NCI-H2107 (cell line): ENCODE data around the gene FSTL5.
"Not testable (repeated sequence)": the region's sequence is repeated elsewhere in the genome, so short reads cannot be mapped to it uniquely, and the experiment has no call there.

Experiments
- DNase-seq: peaks from one replicate; lab custom pipeline; 2025; lab: John Stamatoyannopoulos, UW

FSTL5 gene

GRCh38 chr4:162163892-162164759, at the start of gene FSTL5:
Gene FSTL5 (minus strand): TSS chr4:162164000. CDS start chr4:162111396, 52,604 bp downstream.
- DNase-seq, result peak; percentile 10

GRCh38 chr4:162209706-162210105, 45.9 kb upstream of the FSTL5 start:
- no peak for DNase-seq

GRCh38 chr4:162203478-162203877, 39.7 kb upstream of the FSTL5 start:
- not testable (repeated sequence) for DNase-seq

- no peak for DNase-seq
Observed at GRCh38 chr4:162201673-162202072, 37.9 kb upstream of the FSTL5 start.

- DNase-seq, result no peak
Observed at GRCh38 chr4:162170509-162170908, 6.7 kb upstream of the FSTL5 start.

GRCh38 chr4:162164906-162165510, 1.2 kb upstream of the FSTL5 start:
- no peak for DNase-seq

- no peak for DNase-seq
Observed at GRCh38 chr4:162162672-162163071, 1.1 kb downstream of the FSTL5 start.

GRCh38 chr4:162157241-162157640, 6.6 kb downstream of the FSTL5 start:
- DNase-seq, result no peak

GRCh38 chr4:162154862-162155540, 8.8 kb downstream of the FSTL5 start:
- no peak for DNase-seq

GRCh38 chr4:162151850-162152249, 11.9 kb downstream of the FSTL5 start:
- DNase-seq, result no peak

GRCh38 chr4:162151386-162151785, 12.4 kb downstream of the FSTL5 start:
- DNase-seq, result no peak

- DNase-seq, result no peak
Observed at GRCh38 chr4:162149644-162150043, 14.2 kb downstream of the FSTL5 start.

- no peak for DNase-seq
Observed at GRCh38 chr4:162140051-162140683, 23.6 kb downstream of the FSTL5 start.

- no peak for DNase-seq
Observed at GRCh38 chr4:162139412-162139811, 24.4 kb downstream of the FSTL5 start.

- DNase-seq, result no peak
Observed at GRCh38 chr4:162131256-162131655, 32.5 kb downstream of the FSTL5 start.

- no peak for DNase-seq
Observed at GRCh38 chr4:162126729-162127128, 37.1 kb downstream of the FSTL5 start.

GRCh38 chr4:162117051-162117450, 46.7 kb downstream of the FSTL5 start:
- no peak for DNase-seq

- DNase-seq, result no peak
Observed at GRCh38 chr4:162116095-162116779, 47.6 kb downstream of the FSTL5 start.

GRCh38 chr4:162115333-162115732, 48.5 kb downstream of the FSTL5 start:
- DNase-seq, result no peak

- no peak for DNase-seq
Observed at GRCh38 chr4:162111078-162111477, 52.7 kb downstream of the FSTL5 start.

GRCh38 chr4:162104459-162105124, 59.2 kb downstream of the FSTL5 start:
- DNase-seq, result no peak
